GM21367 (cell line): ENCODE measurements around the gene SFTPA1.
"Not testable (repeated sequence)": the region's sequence is repeated elsewhere in the genome, so short reads cannot be mapped to it uniquely, and the experiment has no call there.

Experiments used
- ATAC-seq: cut with Tn5 transposase; IDR thresholded peaks from one replicate; pipeline ENCODE4 v1.9.1; 2021; ENCODE audit not compliant: unreplicated experiment

The SFTPA1 gene

DNA sequence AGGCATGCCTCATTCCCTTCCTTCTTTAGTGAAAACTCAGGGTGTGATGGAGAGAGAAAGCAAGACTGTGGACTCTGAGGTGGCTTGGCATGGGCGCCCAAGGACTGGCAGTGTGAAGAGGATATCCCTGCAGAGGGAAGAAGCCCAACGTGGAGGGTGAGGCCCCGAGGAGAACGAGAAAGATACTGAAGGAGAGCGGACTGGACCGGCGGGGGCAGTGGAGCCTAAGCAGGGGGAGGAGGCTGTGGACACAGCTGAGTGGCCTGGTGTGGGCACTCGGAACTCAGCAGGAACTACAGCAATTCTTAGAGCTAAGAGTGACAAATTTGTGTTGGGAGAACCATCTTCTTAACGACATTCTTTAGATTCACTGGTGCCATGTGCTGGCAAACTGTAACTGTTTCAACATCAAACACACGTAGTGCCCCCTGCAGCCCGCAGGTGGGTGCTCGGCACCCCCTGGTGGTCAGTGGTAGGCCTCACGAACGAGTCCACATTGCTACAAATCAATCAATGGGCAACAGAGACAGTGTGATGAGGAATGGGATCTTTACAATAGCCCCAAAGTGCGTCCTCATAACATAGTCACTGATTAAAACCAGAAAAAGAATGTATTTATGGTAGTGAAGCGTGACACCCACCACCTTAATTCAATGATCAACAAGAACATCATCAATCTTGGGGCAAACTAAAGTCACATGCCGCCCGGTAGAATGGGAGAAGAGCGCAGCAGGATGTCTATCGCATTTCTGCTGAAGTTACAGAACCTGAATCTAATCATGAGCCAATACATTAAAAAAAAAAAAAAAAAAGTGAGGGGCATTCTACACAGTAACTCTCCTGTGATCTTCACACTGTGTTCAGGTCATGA is 2.0 kb upstream of the SFTPA1 start:
- ATAC-seq = no peak

DNA sequence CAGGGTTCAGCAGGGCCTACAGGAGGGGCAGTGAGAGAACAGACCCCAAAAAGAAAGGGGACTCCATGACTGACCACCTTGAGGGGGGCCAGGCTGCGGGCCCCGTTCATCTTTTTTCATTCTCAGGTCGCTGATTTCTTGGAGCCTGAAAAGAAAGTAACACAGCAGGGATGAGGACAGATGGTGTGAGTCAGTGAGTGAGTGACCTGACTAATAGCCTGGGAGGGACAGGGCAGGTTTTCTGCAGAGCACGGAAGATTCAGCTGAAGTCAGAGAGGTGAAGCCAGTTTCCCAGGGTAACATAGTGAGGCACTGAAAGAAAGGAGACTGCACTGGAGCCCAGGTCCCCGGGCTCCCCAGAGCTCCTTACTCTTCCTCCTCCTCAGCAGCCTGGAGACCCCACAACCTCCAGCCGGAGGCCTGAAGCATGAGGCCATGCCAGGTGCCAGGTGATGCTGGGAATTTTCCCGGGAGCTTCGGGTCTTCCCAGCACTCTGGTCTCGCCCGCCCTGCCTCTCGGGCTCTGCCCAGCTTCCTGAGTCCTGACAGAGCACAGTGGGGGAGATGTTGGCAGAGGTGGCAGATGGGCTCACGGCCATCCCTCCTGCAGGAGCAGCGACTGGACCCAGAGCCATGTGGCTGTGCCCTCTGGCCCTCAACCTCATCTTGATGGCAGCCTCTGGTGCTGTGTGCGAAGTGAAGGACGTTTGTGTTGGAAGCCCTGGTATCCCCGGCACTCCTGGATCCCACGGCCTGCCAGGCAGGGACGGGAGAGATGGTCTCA is 646 bp downstream of the SFTPA1 start:
- ATAC-seq = not testable (repeated sequence)

GRCh38 chr10:79615577-79615976 is 4.8 kb downstream of the SFTPA1 start:
- no peak for ATAC-seq

DNA sequence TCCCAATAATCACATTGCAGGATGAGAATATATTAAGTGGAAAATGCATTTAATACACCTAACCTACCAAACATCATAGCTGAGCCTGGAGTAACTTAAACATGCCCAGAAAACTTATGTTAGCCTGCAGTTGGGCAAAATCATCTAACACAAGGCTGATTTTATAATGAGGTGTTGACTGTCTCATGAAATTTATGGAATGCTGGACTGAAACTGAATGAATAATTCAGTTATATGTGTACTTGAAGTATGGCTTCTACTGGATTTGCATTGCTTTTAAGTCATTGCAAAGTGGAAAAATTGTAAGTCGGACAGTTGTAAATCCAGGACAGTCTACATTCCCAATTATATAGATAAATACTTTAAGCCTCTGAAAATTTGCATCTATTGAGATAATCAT is 5.4 kb downstream of the SFTPA1 start:
- ATAC-seq = no peak

GRCh38 chr10:79623663-79624062 is 12.9 kb downstream of the SFTPA1 start:
- not testable (repeated sequence) for ATAC-seq

DNA sequence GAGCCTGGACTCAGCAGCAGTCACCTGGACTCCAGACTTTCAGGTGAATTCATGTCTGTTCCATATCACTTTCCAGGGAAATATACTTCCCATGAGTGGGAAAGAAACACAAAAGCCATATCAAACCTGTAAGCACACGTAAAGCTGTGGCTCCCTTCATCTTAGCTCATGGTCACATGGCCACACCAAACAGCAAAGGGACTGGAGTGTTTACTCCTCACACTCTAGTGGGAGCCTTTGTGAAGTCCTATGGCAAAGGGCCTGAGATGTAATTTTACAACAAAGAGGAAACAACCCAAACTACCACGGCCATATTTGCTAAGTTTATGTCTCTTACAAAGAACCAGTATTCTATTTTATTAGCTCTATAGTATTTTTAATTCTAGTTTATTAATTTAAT is 16.3 kb downstream of the SFTPA1 start:
- no peak for ATAC-seq

- no peak for ATAC-seq
These were observed 17.3 kb downstream of the SFTPA1 start for GRCh38 chr10:79628083-79628482.

GRCh38 chr10:79628988-79629954 is 18.5 kb downstream of the SFTPA1 start:
- no peak for ATAC-seq

- ATAC-seq = no peak
These were observed 19.2 kb downstream of the SFTPA1 start for GRCh38 chr10:79629955-79630327.

GRCh38 chr10:79636654-79637199 is 26.0 kb downstream of the SFTPA1 start:
- ATAC-seq = not testable (repeated sequence)

- ATAC-seq = no peak
These were observed 27.6 kb downstream of the SFTPA1 start for GRCh38 chr10:79638318-79638717.

DNA sequence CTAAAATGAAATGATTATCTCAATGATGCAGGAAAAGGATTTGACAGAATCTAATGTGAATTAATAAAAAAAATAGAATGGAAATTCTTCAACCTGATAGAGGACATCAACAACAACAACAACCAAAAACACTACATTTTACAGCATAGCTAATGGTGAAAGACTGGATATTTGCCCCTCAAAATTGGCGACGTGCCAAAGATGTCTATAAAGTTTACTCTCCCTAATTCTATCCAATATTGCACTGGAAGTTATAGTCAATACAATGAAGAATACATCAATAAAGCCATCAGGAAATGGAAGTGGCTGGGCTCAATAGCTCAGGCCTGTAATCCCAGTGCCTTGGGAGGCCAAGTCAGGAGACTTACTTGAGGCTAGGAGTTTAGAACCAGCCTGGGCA is 42.0 kb downstream of the SFTPA1 start:
- not testable (repeated sequence) for ATAC-seq

- ATAC-seq = not testable (repeated sequence)
These were observed 52.5 kb downstream of the SFTPA1 start for GRCh38 chr10:79663287-79663686.

- ATAC-seq = not testable (repeated sequence)
These were observed 53.9 kb downstream of the SFTPA1 start for GRCh38 chr10:79664686-79665085.
